Gastroesophageal sphincter (tissue), 3 donors: ENCODE data around the gene SH3RF3.

ENCODE experiments used
- POLR2A ChIP-seq, 2 donors: fragments of 450-650 bp; IDR thresholded peaks; one replicate each; pipeline ENCODE4 v1.6.1; 2017; ENCODE audit warnings: antibody characterized with exemption in 2 of 2, mild to moderate bottlenecking in 2 of 2, moderate library complexity in 1 of 2
- TF ChIP-seq, protein P1 (sequence below), 4 experiments: fragments of 200-600 bp in 2 of 4; fragments of 450-650 bp in 2 of 4; sonication (generic) in 1 of 4; IDR thresholded peaks; one replicate each; pipeline ENCODE4 v1.5.1; 2017 to 2019; ENCODE audit warnings: antibody characterized with exemption in 4 of 4, mild to moderate bottlenecking in 2 of 4, moderate library complexity in 2 of 4

DNA sequence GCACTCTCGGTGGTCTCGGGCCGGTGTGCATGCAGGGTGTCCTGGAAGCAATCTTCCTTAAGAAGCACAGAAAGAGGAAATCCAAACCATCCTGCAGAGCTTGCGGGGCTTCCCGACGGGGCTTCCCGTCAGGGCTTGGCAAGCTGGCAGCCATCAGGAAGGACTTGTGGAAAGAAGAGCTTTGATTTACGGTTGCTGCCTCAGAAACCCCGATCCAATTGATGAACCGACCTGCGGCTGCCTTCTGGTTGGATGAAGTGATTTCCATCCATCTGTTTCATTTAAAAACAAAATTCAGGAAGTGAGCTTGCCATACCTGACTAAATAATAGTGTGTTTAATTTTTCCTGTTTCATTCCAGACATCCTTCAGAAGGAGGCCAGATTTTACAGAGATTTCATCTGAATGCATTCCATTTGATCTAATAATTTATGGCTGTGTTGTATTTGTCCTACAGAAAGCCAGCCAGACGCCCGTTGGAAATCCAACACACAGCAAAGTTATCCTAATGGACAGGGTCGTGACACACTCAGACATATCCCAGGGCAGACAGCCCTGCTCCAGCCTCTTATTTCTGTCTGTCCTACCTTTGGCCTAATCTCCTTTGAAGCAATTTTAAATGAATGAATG lies 343.4 kb downstream of the SH3RF3 start:
- TF ChIP-seq, protein P1, sequence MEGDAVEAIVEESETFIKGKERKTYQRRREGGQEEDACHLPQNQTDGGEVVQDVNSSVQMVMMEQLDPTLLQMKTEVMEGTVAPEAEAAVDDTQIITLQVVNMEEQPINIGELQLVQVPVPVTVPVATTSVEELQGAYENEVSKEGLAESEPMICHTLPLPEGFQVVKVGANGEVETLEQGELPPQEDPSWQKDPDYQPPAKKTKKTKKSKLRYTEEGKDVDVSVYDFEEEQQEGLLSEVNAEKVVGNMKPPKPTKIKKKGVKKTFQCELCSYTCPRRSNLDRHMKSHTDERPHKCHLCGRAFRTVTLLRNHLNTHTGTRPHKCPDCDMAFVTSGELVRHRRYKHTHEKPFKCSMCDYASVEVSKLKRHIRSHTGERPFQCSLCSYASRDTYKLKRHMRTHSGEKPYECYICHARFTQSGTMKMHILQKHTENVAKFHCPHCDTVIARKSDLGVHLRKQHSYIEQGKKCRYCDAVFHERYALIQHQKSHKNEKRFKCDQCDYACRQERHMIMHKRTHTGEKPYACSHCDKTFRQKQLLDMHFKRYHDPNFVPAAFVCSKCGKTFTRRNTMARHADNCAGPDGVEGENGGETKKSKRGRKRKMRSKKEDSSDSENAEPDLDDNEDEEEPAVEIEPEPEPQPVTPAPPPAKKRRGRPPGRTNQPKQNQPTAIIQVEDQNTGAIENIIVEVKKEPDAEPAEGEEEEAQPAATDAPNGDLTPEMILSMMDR (IDR thresholded peaks at IDR 0.05), result no peak
- TF ChIP-seq POLR2A (IDR thresholded peaks at IDR 0.05), result no peak
